NCI-H526 treated with DMSO at 0.1 percent for 48 hours (cell line): ENCODE measurements around the gene SLC6A1.

ENCODE experiments used
- DNase-seq: peaks from one replicate; lab custom pipeline; 2025; lab: John Stamatoyannopoulos, UW

Gene SLC6A1

GRCh38 chr3:10993729-10994065 lies 1.1 kb downstream of the SLC6A1 start:
- DNase-seq = no peak

GRCh38 chr3:10994306-10994705 lies 1.8 kb downstream of the SLC6A1 start:
- no peak for DNase-seq

- DNase-seq = no peak
Observed at GRCh38 chr3:10995871-10996270, 3.3 kb downstream of the SLC6A1 start.

GRCh38 chr3:10996345-10997013 lies 3.9 kb downstream of the SLC6A1 start:
- DNase-seq = no peak

GRCh38 chr3:10997196-10997595 lies 4.6 kb downstream of the SLC6A1 start:
- DNase-seq = no peak

- DNase-seq = no peak
Observed at GRCh38 chr3:10998542-10998941, 6.0 kb downstream of the SLC6A1 start.

- no peak for DNase-seq
Observed at GRCh38 chr3:10999221-11000107, 6.9 kb downstream of the SLC6A1 start.

- DNase-seq = no peak
Observed at GRCh38 chr3:11000528-11000927, 8.0 kb downstream of the SLC6A1 start.

GRCh38 chr3:11001020-11001657 lies 8.6 kb downstream of the SLC6A1 start:
- no peak for DNase-seq

GRCh38 chr3:11001658-11002021 lies 9.1 kb downstream of the SLC6A1 start:
- DNase-seq = no peak

- no peak for DNase-seq
Observed at GRCh38 chr3:11002371-11002807, 9.8 kb downstream of the SLC6A1 start.

GRCh38 chr3:11004563-11004962 lies 12.0 kb downstream of the SLC6A1 start:
- no peak for DNase-seq

- DNase-seq = no peak
Observed at GRCh38 chr3:11005686-11006256, 13.2 kb downstream of the SLC6A1 start.

- DNase-seq = no peak
Observed at GRCh38 chr3:11006986-11007933, 14.7 kb downstream of the SLC6A1 start.

- DNase-seq = no peak
Observed at GRCh38 chr3:11009898-11010297, 17.4 kb downstream of the SLC6A1 start.

GRCh38 chr3:11010426-11011165 lies 18.0 kb downstream of the SLC6A1 start:
- no peak for DNase-seq

- no peak for DNase-seq
Observed at GRCh38 chr3:11014253-11014652, 21.7 kb downstream of the SLC6A1 start.

GRCh38 chr3:11014752-11015151 lies 22.2 kb downstream of the SLC6A1 start:
- DNase-seq = no peak

GRCh38 chr3:11015369-11015768 lies 22.8 kb downstream of the SLC6A1 start:
- DNase-seq = no peak

GRCh38 chr3:11016727-11017126 lies 24.2 kb downstream of the SLC6A1 start:
- no peak for DNase-seq
